AG10803 (cell line): ENCODE measurements around the gene SLC9A4.
A peak's percentile ranks its signal among the peaks of the same experiment; 100 is the strongest.

Experiments used
- DNase-seq: peaks from one replicate; pipeline ENCODE4 v3.0.0; 2010; ENCODE audit warnings: low read depth
- H3K4me3 ChIP-seq: 2 replicates; pipeline ENCODE4 v1.5.1; 2011; ENCODE audit warnings: mild to moderate bottlenecking, low read length, control low read depth
- CTCF ChIP-seq: conservative IDR thresholded peaks from 2 replicates; pipeline ENCODE4 v1.5.1; 2011; ENCODE audit warnings: mild to moderate bottlenecking, low read length, control low read depth, inconsistent platforms

SLC9A4 gene

GRCh38 chr2:102484310-102485061 lies 11.5 kb downstream of the SLC9A4 start:
- DNase-seq, result no peak
- TF ChIP-seq CTCF, result no peak
- H3K4me3 ChIP-seq, result no peak overlapping the region

- no peak for TF ChIP-seq CTCF
- H3K4me3 ChIP-seq, result no peak overlapping the region
- DNase-seq, result no peak
These were observed 12.2 kb downstream of the SLC9A4 start for GRCh38 chr2:102485147-102485785.

- H3K4me3 ChIP-seq, result no peak overlapping the region
- TF ChIP-seq CTCF, result no peak
- no peak for DNase-seq
These were observed 14.1 kb downstream of the SLC9A4 start for GRCh38 chr2:102486941-102487702.

GRCh38 chr2:102487761-102488462 lies 14.9 kb downstream of the SLC9A4 start:
- no peak overlapping the region; the same call in 1 of the 2 replicates for H3K4me3 ChIP-seq
- DNase-seq, result peak; percentile 73
- TF ChIP-seq CTCF, result no peak

- DNase-seq, result no peak
- no peak overlapping the region for H3K4me3 ChIP-seq
- no peak for TF ChIP-seq CTCF
These were observed 16.6 kb downstream of the SLC9A4 start for GRCh38 chr2:102489646-102490045.

GRCh38 chr2:102492006-102492405 lies 19.0 kb downstream of the SLC9A4 start:
- no peak for TF ChIP-seq CTCF
- no peak for DNase-seq

More at GRCh38 chr2:102492006-102492405, 19.0 kb downstream of the SLC9A4 start:
- no peak overlapping the region for H3K4me3 ChIP-seq
